Thoracic aorta (tissue), 2 donors: Measurements from ENCODE around the gene ISY1. TPM values are rescaled to one million over a fixed set of nuclear protein-coding genes. Genes with fewer than 3 reads are reported as not detected.

Experiments used
- ATAC-seq: fragments of 150-250 bp; one replicate; pipeline ENCODE4 v1.8.0; 2017; ENCODE audit warnings: low read depth; ENCODE audit not compliant: insufficient number of reproducible peaks, low FRiP score
- DNase-seq: peaks from one replicate; pipeline ENCODE4 v3.0.0-alpha.2; 2020; ENCODE audit warnings: low spot score
- H3K27ac ChIP-seq, 2 donors: fragments of 200-600 bp; sonication (generic); 1 replicate in 1 of 2; 2 replicates in 1 of 2; pipeline ENCODE4 v1.5.1; 2016; ENCODE audit warnings: mild to moderate bottlenecking in 2 of 2, moderate library complexity in 2 of 2
- H3K27me3 ChIP-seq: fragments of 200-600 bp; sonication (generic); replicated peaks from 2 replicates; pipeline ENCODE4 v1.6.0; 2016; ENCODE audit warnings: mild to moderate bottlenecking; ENCODE audit not compliant: insufficient read depth
- H3K36me3 ChIP-seq: fragments of 200-600 bp; sonication (generic); one replicate; pipeline ENCODE4 v1.5.1; 2016
- H3K4me1 ChIP-seq, 2 donors: fragments of 200-600 bp; sonication (generic); 1 replicate in 1 of 2; 2 replicates in 1 of 2; pipeline versions ENCODE4 v1.5.1 to v1.6.0; 2016; ENCODE audit warnings: low read depth in 2 of 2, mild to moderate bottlenecking in 1 of 2; ENCODE audit not compliant: control insufficient read depth in 1 of 2
- H3K4me3 ChIP-seq: fragments of 200-600 bp; sonication (generic); 2 replicates; pipeline ENCODE4 v1.5.1; 2016; ENCODE audit warnings: mild to moderate bottlenecking
- H3K9me3 ChIP-seq: fragments of 200-600 bp; sonication (generic); 2 replicates; pipeline ENCODE4 v1.5.1; 2016
- CTCF ChIP-seq: fragments of 200-600 bp; sonication (generic); IDR thresholded peaks from one replicate; pipeline ENCODE4 v1.5.1; 2019; ENCODE audit warnings: antibody characterized with exemption
- total RNA-seq, 2 donors: library from RNA; depleted of rRNA; stranded (reverse); fragments of >200 nt; gene quantifications; one replicate each; pipeline versions ENCODE4 v1.1.0 to v1.2.3, GENCODE V29; 2016

The ISY1 gene
- total RNA-seq, 2 donors from 2014 or later, result 7.7 to 16.4 TPM

GRCh38 chr3:129107793-129108192 is 53.1 kb downstream of the ISY1 start:
- no peak for TF ChIP-seq CTCF
- no peak overlapping the region for H3K27ac ChIP-seq
- peaks cover 4 to 23% of the 10 kb centered on the region in 2 donors for H3K4me1 ChIP-seq
- ATAC-seq (no peak), DNase-seq (no peak)
- H3K4me3 ChIP-seq, result no peak overlapping the region
- no peaks in the 10 kb centered on the region for H3K36me3 ChIP-seq
- no peaks in the 10 kb centered on the region for H3K27me3 ChIP-seq
- H3K9me3 ChIP-seq, result no peaks in the 10 kb centered on the region

- peaks cover 4 to 23% of the 10 kb centered on the region in 2 donors for H3K4me1 ChIP-seq
- no peaks in the 10 kb centered on the region for H3K9me3 ChIP-seq
- TF ChIP-seq CTCF, result no peak
- ATAC-seq (no peak), DNase-seq (no peak)
- no peaks in the 10 kb centered on the region for H3K36me3 ChIP-seq
- no peak overlapping the region for H3K27ac ChIP-seq
- no peaks in the 10 kb centered on the region for H3K27me3 ChIP-seq
- no peak overlapping the region for H3K4me3 ChIP-seq
Measured at GRCh38 chr3:129106866-129107565, 53.8 kb downstream of the ISY1 start.

GRCh38 chr3:129106320-129106719 is 54.5 kb downstream of the ISY1 start:
- ATAC-seq, result no peak
- DNase-seq, result no peak

GRCh38 chr3:129105862-129106261 is 55.0 kb downstream of the ISY1 start:
- no peak for DNase-seq
- no peak overlapping the region for H3K27ac ChIP-seq
- no peak for ATAC-seq

More at GRCh38 chr3:129106320-129106719, 54.5 kb downstream of the ISY1 start:
- no peaks in the 10 kb centered on the region for H3K27me3 ChIP-seq
- no peaks in the 10 kb centered on the region for H3K36me3 ChIP-seq
- no peaks in the 10 kb centered on the region for H3K9me3 ChIP-seq
- H3K4me1 ChIP-seq, result peaks cover 4 to 23% of the 10 kb centered on the region in 2 donors
- H3K27ac ChIP-seq, result no peak overlapping the region
- TF ChIP-seq CTCF, result no peak
- H3K4me3 ChIP-seq, result no peak overlapping the region

More at GRCh38 chr3:129105862-129106261, 55.0 kb downstream of the ISY1 start:
- H3K4me3 ChIP-seq, result no peak overlapping the region
- no peaks in the 10 kb centered on the region for H3K9me3 ChIP-seq
- H3K27me3 ChIP-seq, result no peaks in the 10 kb centered on the region
- H3K4me1 ChIP-seq, result peaks cover 4 to 23% of the 10 kb centered on the region in 2 donors
- H3K36me3 ChIP-seq, result no peaks in the 10 kb centered on the region
- TF ChIP-seq CTCF, result no peak
